ENCODE data around the gene SIX4. TPM values are rescaled to one million over a fixed set of nuclear protein-coding genes. Genes with fewer than 3 reads are reported as not detected.

The SIX4 gene
- polyA plus RNA-seq, 3 donors = not detected

- H3K9me3 Mint-ChIP-seq = peaks cover 0 to 31% (median 15%) of the 10 kb centered on the region in 7 donors
Observed at GRCh38 chr14:60722357-60723115, 1.6 kb downstream of the SIX4 start.

GRCh38 chr14:60722107-60722356 is 2.1 kb downstream of the SIX4 start:
- no peaks in the 10 kb centered on the region for H4K20me1 ChIP-seq (ENCODE audit: insufficient read depth, low read length)
- H3K27ac ChIP-seq (ENCODE audit: low read depth in 1 of 2, low read length in 2 of 2) = no peak overlapping the region
- H3K27me3 ChIP-seq (ENCODE audit: control insufficient read depth in 2 of 2, insufficient read depth in 2 of 2, low read length in 2 of 2) = peaks cover 64 to 96% of the 10 kb centered on the region in 2 donors
- peak overlapping the region; percentile 72 to 96 for H3K4me3 Mint-ChIP-seq
- 0% methylated on average over 10 of the region's 11 CpGs for WGBS (ENCODE audit: insufficient coverage)
- H3K9ac ChIP-seq (ENCODE audit: insufficient read depth, low read length, poor library complexity, severe bottlenecking) = no peak overlapping the region
- no peaks in the 10 kb centered on the region for H3K36me3 ChIP-seq (replicated peaks in 1 of 2; ENCODE audit: control insufficient read depth in 1 of 2, insufficient read depth in 2 of 2, low read length in 2 of 2)
- H3K4me3 ChIP-seq (replicated peaks in 1 of 3; ENCODE audit: low read depth in 2 of 3, low read length in 3 of 3) = peak overlapping the region in 1 of 3 experiments; percentile 73
- TF ChIP-seq CTCF (IDR thresholded peaks at IDR 0.05) = no peak
- H3K9me3 ChIP-seq (replicated peaks in 1 of 2; ENCODE audit: control insufficient read depth in 1 of 2, insufficient read depth in 1 of 2, low read length in 2 of 2) = peaks cover 0 to 42% of the 10 kb centered on the region in 2 donors
- H3K27me3 Mint-ChIP-seq (ENCODE audit: low read depth in 3 of 3) = peaks cover 80 to 90% (median 86%) of the 10 kb centered on the region in 3 donors
- H3K4me1 ChIP-seq (ENCODE audit: control insufficient read depth in 1 of 2, insufficient read depth in 2 of 2, low read length in 2 of 2) = peaks cover 23 to 34% of the 10 kb centered on the region in 2 donors
- intact Hi-C loops (cut with micrococcal nuclease) = loop anchor here in 1 of 2 donors (10.0 kb wide), 1 partner anchor 303 kb away; no protein-coding TSS in a partner anchor
- peaks cover 7 to 12% of the 10 kb centered on the region in 2 donors for H3K36me3 Mint-ChIP-seq
- no peaks in the 10 kb centered on the region for H3K79me2 ChIP-seq (ENCODE audit: insufficient read depth, low read length)
- H3K9me3 Mint-ChIP-seq = peaks cover 0 to 31% (median 15%) of the 10 kb centered on the region in 7 donors
- peaks cover 27% of the 10 kb centered on the region for H3K4me1 Mint-ChIP-seq
- H2AFZ ChIP-seq (ENCODE audit: insufficient read depth, low read depth, low read length, poor library complexity, severe bottlenecking) = peak overlapping the region; percentile 63
- no peak for DNase-seq
- H3K4me2 ChIP-seq (replicated peaks; ENCODE audit: extremely low read depth, low read length, poor library complexity, severe bottlenecking) = peak overlapping the region; percentile 92
- H3K27ac Mint-ChIP-seq = no peak overlapping the region

More at GRCh38 chr14:60722357-60723115, 1.6 kb downstream of the SIX4 start:
- peaks cover 83 to 92% (median 85%) of the 10 kb centered on the region in 3 donors for H3K27me3 Mint-ChIP-seq (ENCODE audit: low read depth in 3 of 3)
- peak overlapping the region; percentile 92 for H3K4me2 ChIP-seq (replicated peaks; ENCODE audit: extremely low read depth, low read length, poor library complexity, severe bottlenecking)
- H4K20me1 ChIP-seq (ENCODE audit: insufficient read depth, low read length) = no peaks in the 10 kb centered on the region
- intact Hi-C loops (cut with micrococcal nuclease) = loop anchor here in 1 of 2 donors (10.0 kb wide), 1 partner anchor 302 kb away; no protein-coding TSS in a partner anchor
- peak overlapping the region; percentile 72 to 96 for H3K4me3 Mint-ChIP-seq
- no peaks in the 10 kb centered on the region for H3K36me3 ChIP-seq (replicated peaks in 1 of 2; ENCODE audit: control insufficient read depth in 1 of 2, insufficient read depth in 2 of 2, low read length in 2 of 2)
- H3K79me2 ChIP-seq (ENCODE audit: insufficient read depth, low read length) = no peaks in the 10 kb centered on the region
- peaks cover 23 to 34% of the 10 kb centered on the region in 2 donors for H3K4me1 ChIP-seq (ENCODE audit: control insufficient read depth in 1 of 2, insufficient read depth in 2 of 2, low read length in 2 of 2)
- H3K9me3 ChIP-seq (replicated peaks in 1 of 2; ENCODE audit: control insufficient read depth in 1 of 2, insufficient read depth in 1 of 2, low read length in 2 of 2) = peaks cover 0 to 45% of the 10 kb centered on the region in 2 donors
- whole genome bisulfite sequencing (ENCODE audit: insufficient coverage) = under 1% methylated on average over 37 of the region's 60 CpGs
- H3K4me1 Mint-ChIP-seq = peaks cover 27% of the 10 kb centered on the region
- no peak overlapping the region for H3K27ac Mint-ChIP-seq
- DNase-seq = peak in 1 of 3 donors; percentile 6
- peak overlapping the region; percentile 3 to 73 (median 36) for H3K4me3 ChIP-seq (replicated peaks in 1 of 3; ENCODE audit: low read depth in 2 of 3, low read length in 3 of 3)
- H3K27me3 ChIP-seq (ENCODE audit: control insufficient read depth in 2 of 2, insufficient read depth in 2 of 2, low read length in 2 of 2) = peaks cover 69 to 97% of the 10 kb centered on the region in 2 donors
- H3K27ac ChIP-seq (ENCODE audit: low read depth in 1 of 2, low read length in 2 of 2) = no peak overlapping the region
- peaks cover 7 to 12% of the 10 kb centered on the region in 2 donors for H3K36me3 Mint-ChIP-seq
- H3K9ac ChIP-seq (ENCODE audit: insufficient read depth, low read length, poor library complexity, severe bottlenecking) = no peak overlapping the region
- peak overlapping the region; percentile 77 for H2AFZ ChIP-seq (ENCODE audit: insufficient read depth, low read depth, low read length, poor library complexity, severe bottlenecking)
- TF ChIP-seq CTCF (IDR thresholded peaks at IDR 0.05) = no peak

All from CD14-positive monocyte (primary cell).